Erythroblast (primary cell): Measurements from ENCODE around the gene TAS2R60.

ENCODE experiments used
- GATA1 ChIP-seq: IDR thresholded peaks from 2 replicates; pipeline ENCODE4 v1.6.1; 2011; ENCODE audit warnings: low read depth, mild to moderate bottlenecking, control low read depth, low read length, moderate library complexity
- POLR2A ChIP-seq: IDR thresholded peaks from 2 replicates; pipeline ENCODE4 v1.6.1; 2011; ENCODE audit warnings: mild to moderate bottlenecking, low read length

DNA sequence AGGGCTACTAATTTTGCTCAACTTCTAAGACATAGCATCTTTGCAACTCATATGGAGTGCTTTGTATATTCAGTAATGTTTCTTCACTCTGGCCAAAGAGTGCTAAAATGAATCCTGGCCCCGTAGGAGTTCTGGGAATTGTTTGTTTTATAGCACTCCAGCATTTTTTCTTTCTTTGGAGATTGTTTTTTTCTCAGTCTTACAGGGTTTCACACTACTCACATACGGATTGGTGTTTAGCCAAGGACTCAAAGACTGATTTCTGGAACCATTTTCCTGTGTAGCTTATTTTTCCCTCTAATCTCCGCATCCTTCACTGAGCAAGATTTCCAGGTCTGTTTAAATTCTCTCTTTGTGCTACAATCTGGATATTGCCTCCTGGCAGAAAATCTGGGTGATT, 40.9 kb downstream of the TAS2R60 start:
- TF ChIP-seq POLR2A, result no peak
- TF ChIP-seq GATA1, result no peak
